NCI-H1436 treated with DMSO at 0.1 percent for 48 hours (cell line): ENCODE results near the gene C3orf20.

ENCODE experiments used
- DNase-seq: peaks from one replicate; lab custom pipeline; 2025; lab: John Stamatoyannopoulos, UW

C3orf20 gene

GRCh38 chr3:14674841-14675240, at the start of gene C3orf20:
Gene C3orf20, plus strand, starts transcription at chr3:14675141. Its CDS starts 7,573 bp downstream, at chr3:14682714.
- no peak for DNase-seq

DNA sequence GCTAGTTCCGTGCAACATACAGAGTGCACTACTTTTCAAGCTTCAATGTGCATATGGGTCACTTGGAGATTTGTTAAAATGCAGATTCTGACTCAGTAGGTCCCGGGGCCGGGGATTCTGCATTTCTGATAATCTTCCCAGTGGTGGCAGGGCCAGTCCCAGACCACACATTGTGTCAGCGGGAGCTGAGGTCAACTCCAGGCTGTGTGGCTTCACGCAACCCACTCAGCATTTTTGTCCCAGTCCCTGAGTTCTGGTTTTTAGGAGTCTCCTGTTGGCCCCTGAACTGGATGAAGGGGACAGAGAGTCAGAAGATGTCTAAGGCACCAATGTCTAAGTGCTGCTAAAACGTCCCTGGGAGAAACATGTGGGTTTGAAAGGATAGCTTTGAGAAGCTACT, 49.5 kb upstream of the C3orf20 start:
- DNase-seq, result no peak

DNA sequence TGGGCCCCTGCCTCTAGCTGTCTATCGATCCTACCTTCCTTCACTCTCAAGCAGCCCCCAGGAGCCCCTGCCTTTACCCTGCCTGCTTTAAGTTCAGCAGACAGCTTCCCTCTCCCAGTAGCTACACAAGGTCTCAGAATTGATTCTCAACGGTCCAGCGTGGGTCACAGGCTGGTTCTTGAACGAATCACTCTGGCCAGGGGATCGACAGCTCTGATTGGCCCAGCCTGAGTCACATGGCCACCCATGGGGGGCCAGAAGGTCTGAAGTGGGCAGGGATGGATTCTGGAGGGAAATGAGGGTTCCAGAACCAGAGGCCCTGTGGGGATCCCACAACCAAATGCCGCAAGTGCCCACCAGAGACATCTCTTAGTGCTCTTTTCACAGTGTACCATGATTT, 47.1 kb upstream of the C3orf20 start:
- no peak for DNase-seq

- DNase-seq, result no peak
Measured at GRCh38 chr3:14628406-14628805, 46.5 kb upstream of the C3orf20 start.

DNA sequence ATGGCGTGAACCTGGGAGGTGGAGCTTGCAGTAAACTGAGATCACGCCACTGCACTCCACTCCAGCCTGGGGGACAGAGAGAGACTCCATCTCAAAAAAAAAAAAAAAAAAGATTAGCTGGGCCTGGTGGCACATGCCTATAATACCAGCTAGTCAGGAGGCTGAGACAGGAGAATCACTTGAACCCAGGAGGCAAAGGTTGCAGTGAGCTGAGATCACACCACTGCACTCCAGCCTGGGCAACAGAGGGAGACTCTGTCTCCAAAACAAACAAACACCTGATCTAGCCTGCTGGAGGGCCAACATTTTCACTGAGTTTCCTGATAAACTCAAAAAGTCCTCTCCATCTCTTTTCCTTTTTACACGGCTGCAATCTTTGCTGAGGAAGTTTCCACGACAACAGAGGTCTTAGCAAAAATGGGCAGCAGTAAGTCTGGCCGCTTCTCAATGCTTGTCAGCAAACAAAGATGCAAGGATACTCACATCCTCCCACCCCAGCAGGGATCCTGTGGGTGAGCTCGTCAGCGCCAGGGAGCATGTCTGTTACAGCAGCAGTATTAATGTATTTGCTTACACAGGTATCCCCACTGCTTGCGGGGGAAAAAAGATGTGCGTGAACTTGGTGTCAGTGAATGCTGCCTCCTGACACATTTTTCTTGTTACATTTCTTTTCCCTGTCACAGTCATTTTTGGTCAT, 44.4 kb upstream of the C3orf20 start:
- DNase-seq, result no peak

GRCh38 chr3:14631101-14631497, 43.8 kb upstream of the C3orf20 start:
- DNase-seq, result no peak

DNA sequence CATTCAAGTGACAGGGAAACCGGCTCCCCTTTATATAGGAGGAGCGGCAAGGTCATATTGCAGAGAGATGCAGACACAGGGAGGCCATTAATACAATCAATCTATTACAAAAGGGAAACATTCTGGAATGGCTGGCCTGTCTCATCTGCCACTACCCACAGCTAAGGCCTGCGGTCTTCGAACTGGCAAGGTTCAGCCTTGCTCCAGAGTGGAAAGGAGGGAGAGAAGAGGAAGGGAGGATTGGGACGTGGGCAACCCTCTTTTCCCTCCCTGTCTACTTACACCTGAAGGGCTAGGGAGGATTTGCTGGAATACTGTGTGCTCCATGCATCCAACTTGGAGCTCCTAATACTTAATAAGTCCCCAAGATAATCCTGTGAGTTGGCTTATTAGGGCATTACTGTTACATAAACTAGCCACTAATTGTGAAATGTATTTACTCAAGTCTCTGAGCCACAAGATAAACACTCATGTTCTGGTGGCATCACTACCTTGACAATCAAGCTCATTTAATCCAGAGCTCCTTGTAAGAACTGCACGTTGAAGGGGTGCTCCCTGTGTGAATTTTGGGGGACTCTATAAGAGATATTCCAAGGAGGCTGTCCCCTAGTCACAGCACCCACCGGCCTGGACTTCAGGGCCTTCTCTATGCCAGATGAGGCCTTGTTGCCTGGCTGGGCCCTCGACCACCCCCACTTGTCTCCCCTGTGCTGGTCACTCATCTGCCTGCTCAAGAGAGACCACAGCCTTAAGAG, 43.1 kb upstream of the C3orf20 start:
- DNase-seq, result no peak

- DNase-seq, result no peak
Measured at GRCh38 chr3:14632442-14632930, 42.5 kb upstream of the C3orf20 start.

DNA sequence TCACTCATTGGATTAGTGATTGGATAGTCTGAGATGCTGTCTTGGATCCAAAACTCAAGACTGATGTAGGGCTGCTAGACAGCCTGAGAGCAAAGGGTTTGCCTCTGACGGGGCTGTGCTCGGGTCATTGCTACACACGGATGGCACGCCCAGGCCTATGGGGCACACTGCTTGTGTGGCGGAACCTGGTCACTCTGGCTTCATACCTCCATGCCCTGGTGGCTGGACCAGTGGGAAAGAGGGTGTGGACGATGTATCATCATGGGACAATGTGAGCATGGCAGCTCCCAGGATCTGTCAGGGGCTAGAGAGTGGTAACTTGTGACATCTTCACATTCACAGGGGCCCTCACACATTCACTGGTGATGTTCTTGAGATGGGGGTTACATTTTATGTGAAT, 41.5 kb upstream of the C3orf20 start:
- no peak for DNase-seq

DNA sequence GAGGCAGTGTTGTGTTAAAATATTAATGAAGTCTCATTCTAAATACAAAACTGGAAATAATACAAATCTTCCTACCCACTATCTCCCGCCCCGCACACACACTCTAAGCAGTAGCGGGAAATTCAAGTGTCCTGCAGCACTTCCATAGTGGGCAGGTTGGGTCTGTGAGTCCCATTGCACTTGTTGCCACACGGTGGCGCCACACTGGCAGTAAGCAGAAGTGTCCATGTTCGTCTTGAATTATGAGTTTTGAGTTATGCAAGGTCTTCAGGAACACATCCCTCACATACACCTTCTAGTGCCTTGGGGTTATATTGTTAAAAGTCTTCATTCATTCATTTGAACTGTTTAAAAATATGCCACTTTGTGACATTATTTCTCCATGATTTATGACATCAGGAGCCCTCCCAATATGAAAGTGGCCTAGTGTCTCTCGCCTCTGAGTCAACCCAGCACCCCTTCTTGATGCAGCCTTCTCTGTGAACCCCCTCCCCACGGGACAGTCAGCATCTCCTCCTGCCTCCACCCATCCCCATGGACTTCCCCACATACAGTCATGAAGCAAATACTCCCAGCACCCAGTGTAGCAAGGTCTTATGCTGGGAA, 41.0 kb upstream of the C3orf20 start:
- DNase-seq, result no peak

DNA sequence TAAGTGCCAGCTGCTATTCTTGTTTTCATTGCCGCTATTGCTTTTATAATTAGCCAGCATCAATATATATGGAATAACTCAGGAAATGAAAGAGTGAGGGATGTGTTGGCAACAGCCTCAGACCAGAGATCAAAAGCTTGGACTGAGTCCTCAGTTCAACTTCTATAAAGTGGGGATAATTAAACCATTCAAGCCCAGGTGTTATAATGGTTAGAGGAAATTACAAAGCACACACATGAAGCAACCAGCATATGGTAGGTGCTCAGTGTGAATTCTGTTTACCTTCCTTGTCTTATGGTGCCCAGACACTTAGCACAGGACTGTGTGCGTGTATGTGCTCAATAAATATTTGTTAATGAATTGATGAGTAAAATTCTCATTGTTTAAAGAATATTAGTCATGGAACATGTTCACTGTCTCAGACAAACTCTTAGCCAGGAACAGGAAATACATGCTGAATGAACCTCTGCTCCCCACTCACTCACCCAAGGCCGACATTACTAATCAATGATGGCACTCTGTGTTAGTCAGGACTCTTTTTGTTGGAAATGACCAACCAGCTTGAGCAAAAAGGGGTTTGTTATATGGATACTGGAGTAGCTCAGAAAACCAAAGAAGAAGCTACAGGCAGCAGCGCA, 40.1 kb upstream of the C3orf20 start:
- DNase-seq, result no peak

DNA sequence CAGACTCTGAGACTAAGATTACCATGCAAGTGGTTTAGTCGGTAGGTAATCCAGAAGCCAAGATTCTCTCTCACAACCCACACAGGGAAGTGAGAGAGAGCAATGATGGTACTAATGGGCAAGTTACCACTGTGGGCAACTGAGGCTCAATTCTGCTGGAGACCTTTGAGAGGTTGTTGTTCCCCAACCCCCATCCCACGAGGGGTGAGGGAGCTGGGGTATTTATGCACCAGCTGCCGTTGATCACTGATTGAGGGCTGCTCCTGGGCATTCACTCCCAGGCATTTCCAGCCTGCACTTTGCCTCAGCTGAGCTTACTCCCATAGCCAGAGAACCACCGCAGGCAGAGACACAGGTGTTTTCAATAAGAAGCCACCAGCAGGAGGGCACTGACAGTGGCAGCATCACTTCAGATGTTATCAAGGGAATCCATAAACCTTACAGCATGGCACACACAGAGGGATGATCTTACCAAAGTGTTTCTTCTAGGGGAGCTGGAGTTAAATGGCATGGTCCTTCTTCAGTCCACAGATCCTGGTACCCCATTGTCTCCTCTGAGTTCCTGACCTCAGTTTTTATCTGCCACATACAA, 38.3 kb upstream of the C3orf20 start:
- no peak for DNase-seq

GRCh38 chr3:14640157-14640562, 34.8 kb upstream of the C3orf20 start:
- DNase-seq, result no peak

DNA sequence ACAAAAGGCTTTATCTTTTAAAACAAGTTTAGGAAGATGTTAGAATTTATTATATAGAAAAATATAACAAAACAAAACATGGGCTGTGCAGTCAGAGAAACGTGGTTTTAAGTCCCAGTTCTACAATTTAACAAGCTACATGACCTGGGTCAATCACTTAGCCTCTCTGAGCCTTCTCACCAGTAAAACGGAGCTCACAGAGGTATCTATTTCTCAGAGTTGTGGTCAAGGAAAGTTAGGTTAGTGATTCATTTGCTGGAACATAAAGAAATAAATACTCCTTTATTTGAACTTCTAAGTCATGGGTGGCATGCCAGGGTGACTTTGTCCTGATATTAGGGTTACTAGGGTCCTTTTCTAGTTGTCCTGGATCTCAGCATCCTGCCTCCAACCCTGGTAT, 34.2 kb upstream of the C3orf20 start:
- no peak for DNase-seq

DNA sequence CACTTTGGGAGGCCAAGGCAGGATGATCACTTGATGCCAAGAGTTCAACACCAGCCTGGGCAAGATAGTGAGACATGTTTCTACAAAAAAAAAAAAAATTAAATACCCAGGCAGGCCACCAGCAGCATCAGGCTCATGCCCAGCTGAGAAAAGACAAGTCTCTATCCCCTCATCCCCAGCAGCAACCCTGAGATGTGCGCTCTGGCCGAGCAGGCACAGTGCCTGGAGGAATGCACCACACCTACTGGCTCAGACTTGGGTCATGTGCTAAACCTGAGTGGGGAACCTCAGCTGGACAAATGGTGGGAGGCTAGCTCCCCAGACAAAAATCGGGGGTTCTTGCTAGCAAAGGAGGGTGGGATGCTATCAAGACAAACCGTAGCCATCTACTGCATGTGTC, 33.6 kb upstream of the C3orf20 start:
- DNase-seq, result no peak

DNA sequence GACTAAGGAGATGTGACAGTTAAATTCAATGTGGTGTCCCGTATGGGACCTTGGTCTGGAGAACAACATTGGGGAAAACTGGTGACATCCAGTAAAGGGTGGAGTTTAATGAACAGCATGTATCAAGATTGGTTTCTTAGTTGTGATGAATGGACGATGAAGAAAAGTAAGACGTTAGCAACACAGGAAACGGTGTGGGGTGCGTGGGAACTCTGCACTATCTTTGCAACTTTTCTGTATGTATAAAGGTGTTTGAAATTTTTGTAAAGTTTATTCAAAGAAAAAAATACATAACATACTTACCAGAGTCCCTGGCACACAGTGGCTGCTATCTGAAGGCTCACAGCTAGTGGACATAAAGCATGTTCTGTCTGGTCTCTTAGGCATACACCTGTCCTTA, 29.5 kb upstream of the C3orf20 start:
- DNase-seq, result no peak

DNA sequence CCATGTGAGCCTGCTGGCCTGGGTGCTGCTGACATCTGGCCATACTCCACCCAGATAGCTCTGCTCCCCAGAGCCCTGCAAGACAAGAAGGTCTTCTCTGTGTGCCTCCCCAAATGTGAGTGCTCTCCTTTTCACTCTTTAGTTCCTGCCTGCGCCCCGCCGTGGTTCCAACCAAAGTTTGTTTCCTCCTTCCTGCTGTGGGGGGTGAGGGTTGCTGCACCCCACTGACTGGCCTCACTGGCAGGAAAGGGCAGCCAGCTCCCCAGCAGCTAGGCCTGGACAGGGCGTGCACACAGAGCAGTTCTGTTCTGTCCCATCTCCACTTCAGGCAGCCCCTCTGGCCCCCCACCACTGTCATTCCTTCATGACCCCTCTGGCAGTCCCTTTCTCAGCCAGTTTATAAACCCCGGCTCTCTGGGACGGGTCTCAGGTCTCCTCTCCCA, 28.8 kb upstream of the C3orf20 start:
- DNase-seq, result no peak

GRCh38 chr3:14646589-14647413, 28.1 kb upstream of the C3orf20 start:
- DNase-seq, result no peak

DNA sequence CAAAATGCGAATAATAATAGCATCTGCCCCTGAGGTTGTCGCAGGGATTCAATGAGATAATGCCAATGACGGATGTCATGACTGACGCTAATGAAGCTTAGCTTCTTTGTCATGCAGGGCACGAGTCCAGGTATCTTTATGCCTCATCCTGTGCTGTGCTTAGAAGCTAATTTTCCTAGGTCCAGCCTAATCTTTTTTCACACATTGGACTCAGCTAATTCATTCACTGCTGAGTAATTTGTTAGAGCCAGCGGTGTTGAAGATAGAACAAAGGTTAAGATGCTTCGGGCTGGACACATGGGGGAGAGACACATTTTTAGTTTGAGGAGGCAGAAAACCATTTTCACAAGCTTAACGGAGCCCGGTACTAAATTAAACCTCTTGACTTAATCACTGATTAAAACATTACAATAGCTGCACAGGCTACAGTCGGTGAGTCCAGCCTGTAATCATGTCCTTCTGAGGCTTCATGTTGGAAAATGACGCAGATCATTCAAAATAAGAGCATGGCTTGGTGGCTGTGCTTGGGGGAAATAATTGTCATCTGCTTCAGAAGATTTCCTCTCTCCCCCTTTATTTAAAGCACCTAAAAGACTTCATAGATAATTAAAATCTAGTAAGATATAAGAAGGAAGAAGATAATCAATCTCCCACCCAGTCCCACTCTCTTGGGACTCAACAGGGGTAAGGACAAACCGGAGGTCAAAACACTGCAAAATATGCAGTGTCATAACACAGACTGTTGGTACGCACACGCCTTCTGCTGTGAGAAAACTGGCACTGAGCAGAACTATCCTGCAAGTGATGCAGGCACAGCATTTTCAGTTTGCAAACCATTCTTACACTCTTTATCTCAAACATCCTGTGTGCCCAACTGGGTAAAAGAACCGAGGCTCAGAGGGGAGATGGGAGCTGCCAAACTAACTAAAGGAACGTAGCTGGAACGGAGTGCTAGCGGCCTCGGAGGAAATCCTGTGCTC, 26.7 kb upstream of the C3orf20 start:
- no peak for DNase-seq

GRCh38 chr3:14649466-14649865, 25.5 kb upstream of the C3orf20 start:
- no peak for DNase-seq
